ENCODE data around the gene MSMP. TPM values are rescaled to one million over a fixed set of nuclear protein-coding genes. Genes with fewer than 3 reads are reported as not detected.

MSMP gene
- total RNA-seq, 1 donor from 2014 or later = not detected

GRCh38 chr9:35745569-35745968 is 8.5 kb downstream of the MSMP start:
- intact Hi-C loops (cut with micrococcal nuclease) = no loop called here

GRCh38 chr9:35743880-35744518 is 10.1 kb downstream of the MSMP start:
- intact Hi-C loops (cut with micrococcal nuclease) = no loop called here

- intact Hi-C loops (cut with micrococcal nuclease) = no loop called here
Measured at GRCh38 chr9:35743452-35743851, 10.6 kb downstream of the MSMP start.

GRCh38 chr9:35741740-35742139 is 12.3 kb downstream of the MSMP start:
- intact Hi-C loops (cut with micrococcal nuclease) = no loop called here

- intact Hi-C loops (cut with micrococcal nuclease) = no loop called here
Measured at GRCh38 chr9:35740243-35740642, 13.8 kb downstream of the MSMP start.

- intact Hi-C loops (cut with micrococcal nuclease) = loop anchor here (5.0 to 10.0 kb wide), 3 partner anchors 244 to 1074 kb away; partner anchors contain the start of genes CCL27 and RUSC2
Measured at GRCh38 chr9:35738924-35739323, 15.2 kb downstream of the MSMP start.

- intact Hi-C loops (cut with micrococcal nuclease) = loop anchor here (5.0 to 10.0 kb wide), 3 partner anchors 243 to 1073 kb away; partner anchors contain the start of genes CCL27 and RUSC2
Measured at GRCh38 chr9:35738186-35738585, 15.9 kb downstream of the MSMP start.

- intact Hi-C loops (cut with micrococcal nuclease) = loop anchor here (5.0 to 10.0 kb wide), 3 partner anchors 242 to 1072 kb away; partner anchors contain the start of genes CCL27 and RUSC2
Measured at GRCh38 chr9:35737143-35737542, 16.9 kb downstream of the MSMP start.

GRCh38 chr9:35736201-35736633 is 17.9 kb downstream of the MSMP start:
- intact Hi-C loops (cut with micrococcal nuclease) = loop anchor here (1.0 to 10.0 kb wide), 8 partner anchors 12 to 1071 kb away; partner anchors contain the start of genes CCL27 and RUSC2

- intact Hi-C loops (cut with micrococcal nuclease) = loop anchor here (5.0 to 10.0 kb wide), 7 partner anchors 239 to 1357 kb away; partner anchors contain the start of genes CCL27, GNE, MYORG and RUSC2
Measured at GRCh38 chr9:35734096-35734495, 20.0 kb downstream of the MSMP start.

GRCh38 chr9:35732800-35733541 is 21.1 kb downstream of the MSMP start:
- intact Hi-C loops (cut with micrococcal nuclease) = loop anchor here (1.0 to 10.0 kb wide), 19 partner anchors 16 to 1356 kb away; partner anchors contain the start of genes CCL27, CLTA, DNAJB5 and GBA2

GRCh38 chr9:35732185-35732799 is 21.8 kb downstream of the MSMP start, which contains the start of the genes CREB3 and TLN1:
Gene CREB3, plus strand, starts transcription at chr9:35732666. Its CDS starts 107 bp downstream, at chr9:35732773.
Gene TLN1, minus strand, starts transcription at chr9:35732195. Its CDS starts 6,501 bp downstream, at chr9:35725694.
- intact Hi-C loops (cut with micrococcal nuclease) = loop anchor here (1.0 to 10.0 kb wide), 19 partner anchors 17 to 1355 kb away; partner anchors contain the start of genes CCL27, CLTA, DNAJB5 and GBA2

- intact Hi-C loops (cut with micrococcal nuclease) = loop anchor here (1.0 to 10.0 kb wide), 19 partner anchors 18 to 1354 kb away; partner anchors contain the start of genes CCL27, CLTA, DNAJB5 and GBA2
Measured at GRCh38 chr9:35731415-35732184, 22.5 kb downstream of the MSMP start.

- intact Hi-C loops (cut with micrococcal nuclease) = loop anchor here (5.0 to 10.0 kb wide), 7 partner anchors 236 to 1353 kb away; partner anchors contain the start of genes CCL27, GNE, MYORG and RUSC2
Measured at GRCh38 chr9:35730486-35730854, 23.6 kb downstream of the MSMP start.

GRCh38 chr9:35729700-35730485 is 24.2 kb downstream of the MSMP start:
- intact Hi-C loops (cut with micrococcal nuclease) = loop anchor here (5.0 to 10.0 kb wide), 7 partner anchors 235 to 1353 kb away; partner anchors contain the start of genes CCL27, GNE, MYORG and RUSC2

GRCh38 chr9:35729101-35729500 is 25.0 kb downstream of the MSMP start:
- intact Hi-C loops (cut with micrococcal nuclease) = no loop called here

GRCh38 chr9:35728041-35728971 is 25.8 kb downstream of the MSMP start:
- intact Hi-C loops (cut with micrococcal nuclease) = loop anchor here (1.0 kb wide), 2 partner anchors 32 to 124 kb away; no protein-coding TSS in a partner anchor

GRCh38 chr9:35727676-35728040 is 26.4 kb downstream of the MSMP start:
- intact Hi-C loops (cut with micrococcal nuclease) = loop anchor here (1.0 kb wide), 2 partner anchors 31 to 123 kb away; no protein-coding TSS in a partner anchor
